CD4-positive, alpha-beta T cell treated with Interleukin-15 for 4 hours (primary cell): ENCODE data around the gene SARS1.

Source experiments
- DNase-seq: peaks from one replicate; pipeline ENCODE4 v3.0.0-alpha.2; 2020; ENCODE audit warnings: low spot score

SARS1 gene

DNA sequence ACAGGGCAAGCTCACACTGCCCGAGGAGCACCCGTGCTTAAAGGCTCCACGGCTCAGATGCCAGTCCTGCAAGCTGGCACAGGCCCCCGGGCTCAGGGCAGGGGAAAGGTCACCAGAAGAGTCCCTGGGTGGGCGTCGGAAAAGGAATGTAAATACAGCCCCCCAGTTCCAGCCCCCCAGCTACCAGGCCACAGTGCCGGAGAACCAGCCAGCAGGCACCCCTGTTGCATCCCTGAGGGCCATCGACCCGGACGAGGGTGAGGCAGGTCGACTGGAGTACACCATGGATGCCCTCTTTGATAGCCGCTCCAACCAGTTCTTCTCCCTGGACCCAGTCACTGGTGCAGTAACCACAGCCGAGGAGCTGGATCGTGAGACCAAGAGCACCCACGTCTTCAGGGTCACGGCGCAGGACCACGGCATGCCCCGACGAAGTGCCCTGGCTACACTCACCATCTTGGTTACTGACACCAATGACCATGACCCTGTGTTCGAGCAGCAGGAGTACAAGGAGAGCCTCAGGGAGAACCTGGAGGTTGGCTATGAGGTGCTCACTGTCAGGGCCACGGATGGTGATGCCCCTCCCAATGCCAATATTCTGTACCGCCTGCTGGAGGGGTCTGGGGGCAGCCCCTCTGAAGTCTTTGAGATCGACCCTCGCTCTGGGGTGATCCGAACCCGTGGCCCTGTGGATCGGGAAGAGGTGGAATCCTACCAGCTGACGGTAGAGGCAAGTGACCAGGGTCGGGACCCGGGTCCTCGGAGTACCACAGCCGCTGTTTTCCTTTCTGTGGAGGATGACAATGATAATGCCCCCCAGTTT lies 36.9 kb downstream of the SARS1 start:
- DNase-seq: no peak

GRCh38 chr1:109251277-109252166 lies 37.8 kb downstream of the SARS1 start:
- DNase-seq: no peak

- no peak for DNase-seq
These were observed 38.6 kb downstream of the SARS1 start for GRCh38 chr1:109252167-109252892.

DNA sequence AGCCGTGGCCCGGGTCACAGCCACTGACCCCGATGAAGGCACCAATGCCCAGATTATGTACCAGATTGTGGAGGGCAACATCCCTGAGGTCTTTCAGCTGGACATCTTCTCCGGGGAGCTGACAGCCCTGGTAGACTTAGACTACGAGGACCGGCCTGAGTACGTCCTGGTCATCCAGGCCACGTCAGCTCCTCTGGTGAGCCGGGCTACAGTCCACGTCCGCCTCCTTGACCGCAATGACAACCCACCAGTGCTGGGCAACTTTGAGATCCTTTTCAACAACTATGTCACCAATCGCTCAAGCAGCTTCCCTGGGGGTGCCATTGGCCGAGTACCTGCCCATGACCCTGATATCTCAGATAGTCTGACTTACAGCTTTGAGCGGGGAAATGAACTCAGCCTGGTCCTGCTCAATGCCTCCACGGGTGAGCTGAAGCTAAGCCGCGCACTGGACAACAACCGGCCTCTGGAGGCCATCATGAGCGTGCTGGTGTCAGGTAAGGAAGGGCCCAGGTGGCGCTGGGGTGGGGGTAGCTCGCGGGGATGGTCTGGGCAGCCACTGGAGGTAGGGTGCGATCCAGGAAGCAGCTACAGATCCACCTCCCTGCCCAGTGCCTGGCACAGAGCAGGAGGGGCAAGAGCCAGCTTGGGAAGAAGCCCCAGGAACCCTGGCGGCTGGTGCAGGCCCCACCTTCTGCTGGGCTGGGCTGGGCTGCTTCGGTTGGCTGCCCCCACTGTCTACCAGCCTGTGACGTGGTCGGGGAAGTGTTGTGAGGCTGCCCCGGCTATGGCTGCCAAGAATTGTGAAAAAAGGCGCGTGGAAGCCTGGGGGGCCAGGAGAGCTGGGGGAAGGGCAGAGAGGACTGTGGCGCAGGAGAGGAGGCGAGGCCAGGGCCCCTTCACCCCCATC lies 39.4 kb downstream of the SARS1 start:
- DNase-seq: no peak

- DNase-seq: no peak
These were observed 40.3 kb downstream of the SARS1 start for GRCh38 chr1:109253803-109254620.

DNA sequence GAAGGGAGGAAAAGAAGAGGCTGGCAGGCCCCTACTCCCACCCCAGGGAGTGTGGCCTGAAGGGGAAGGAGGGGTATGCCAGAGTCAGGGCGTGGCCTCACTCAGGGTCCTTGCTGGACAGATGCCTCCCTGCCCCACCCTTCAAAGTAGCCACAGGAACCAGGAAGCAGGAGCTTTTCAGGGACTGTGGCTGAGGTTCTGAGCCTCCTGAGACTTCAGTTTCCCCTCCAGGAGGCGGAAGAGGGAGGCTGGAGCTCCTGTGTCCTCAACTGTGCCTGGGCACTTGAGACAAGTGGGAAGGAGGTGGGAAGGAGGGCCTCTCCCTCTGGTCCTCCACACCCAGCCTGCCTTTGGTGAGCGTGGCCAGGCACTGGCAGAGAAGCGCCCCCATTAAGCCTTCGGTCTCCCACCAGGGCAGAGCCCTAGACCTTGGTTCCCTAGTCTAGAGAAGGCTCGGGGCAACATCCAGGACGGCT lies 40.9 kb downstream of the SARS1 start:
- DNase-seq: no peak

GRCh38 chr1:109255097-109255651 lies 41.5 kb downstream of the SARS1 start:
- DNase-seq: no peak

DNA sequence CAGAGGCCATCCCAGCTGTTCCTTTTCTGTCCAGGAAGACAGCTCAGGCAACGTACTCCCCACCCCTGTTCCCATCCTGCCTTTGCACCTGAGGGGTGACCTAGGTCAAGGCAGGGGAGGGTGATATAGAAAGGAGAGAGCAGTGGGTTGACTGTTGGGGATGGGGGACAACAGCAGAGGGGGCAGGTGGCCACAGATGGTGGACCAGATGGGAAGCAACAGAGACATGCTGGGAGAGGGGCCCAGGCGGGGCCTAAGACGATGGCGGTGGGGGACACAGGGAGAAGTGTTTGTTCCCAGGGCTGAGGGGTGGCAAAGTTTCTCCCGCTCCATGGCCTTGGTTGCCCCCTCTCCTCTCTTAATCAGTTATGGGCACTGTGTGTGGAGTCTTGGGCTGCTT lies 42.0 kb downstream of the SARS1 start:
- no peak for DNase-seq

DNA sequence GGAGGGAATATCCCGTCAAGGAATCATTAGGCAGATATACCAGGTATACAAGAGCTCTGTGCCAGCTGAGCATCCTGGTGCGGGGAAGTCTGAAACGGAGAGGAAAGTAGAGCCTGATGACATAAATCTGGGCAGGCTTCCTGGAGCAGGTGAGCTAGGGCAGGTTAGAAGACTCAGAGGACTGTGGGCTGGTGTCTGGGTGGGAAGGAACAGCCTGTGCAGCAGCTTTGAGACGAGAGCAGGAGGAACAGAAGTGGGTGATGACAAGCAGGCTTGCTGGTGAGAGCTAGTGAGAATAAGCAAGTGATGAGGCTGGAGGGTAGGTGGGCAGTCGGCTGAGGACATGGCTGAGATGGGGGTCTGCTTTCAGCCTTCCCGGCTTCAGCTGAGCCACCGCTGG lies 42.4 kb downstream of the SARS1 start:
- no peak for DNase-seq

- no peak for DNase-seq
These were observed 43.4 kb downstream of the SARS1 start for GRCh38 chr1:109256971-109257681.

- no peak for DNase-seq
These were observed 44.1 kb downstream of the SARS1 start for GRCh38 chr1:109257682-109258421.

DNA sequence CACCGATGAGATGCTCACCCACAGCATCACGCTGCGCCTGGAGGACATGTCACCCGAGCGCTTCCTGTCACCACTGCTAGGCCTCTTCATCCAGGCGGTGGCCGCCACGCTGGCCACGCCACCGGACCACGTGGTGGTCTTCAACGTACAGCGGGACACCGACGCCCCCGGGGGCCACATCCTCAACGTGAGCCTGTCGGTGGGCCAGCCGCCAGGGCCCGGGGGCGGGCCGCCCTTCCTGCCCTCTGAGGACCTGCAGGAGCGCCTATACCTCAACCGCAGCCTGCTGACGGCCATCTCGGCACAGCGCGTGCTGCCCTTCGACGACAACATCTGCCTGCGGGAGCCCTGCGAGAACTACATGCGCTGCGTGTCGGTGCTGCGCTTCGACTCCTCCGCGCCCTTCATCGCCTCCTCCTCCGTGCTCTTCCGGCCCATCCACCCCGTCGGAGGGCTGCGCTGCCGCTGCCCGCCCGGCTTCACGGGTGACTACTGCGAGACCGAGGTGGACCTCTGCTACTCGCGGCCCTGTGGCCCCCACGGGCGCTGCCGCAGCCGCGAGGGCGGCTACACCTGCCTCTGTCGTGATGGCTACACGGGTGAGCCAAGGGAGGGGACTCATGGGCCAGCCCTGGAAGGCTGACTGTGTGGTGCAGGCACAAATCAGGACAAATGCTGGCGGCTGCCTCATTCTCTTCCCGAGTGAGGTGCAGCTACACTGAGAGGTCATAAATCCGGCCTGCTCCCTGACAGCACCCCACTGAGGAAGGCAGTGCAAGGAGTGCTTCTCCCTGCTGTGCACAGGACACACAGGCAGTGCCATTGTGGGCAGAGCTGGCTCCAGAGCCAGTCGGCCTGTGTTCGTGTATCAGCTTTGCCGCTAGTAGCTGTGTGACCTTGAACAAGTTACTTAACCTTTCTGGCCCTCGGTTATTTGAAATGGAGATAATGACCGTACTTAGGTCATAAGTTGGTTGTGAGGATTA lies 45.1 kb downstream of the SARS1 start:
- no peak for DNase-seq

DNA sequence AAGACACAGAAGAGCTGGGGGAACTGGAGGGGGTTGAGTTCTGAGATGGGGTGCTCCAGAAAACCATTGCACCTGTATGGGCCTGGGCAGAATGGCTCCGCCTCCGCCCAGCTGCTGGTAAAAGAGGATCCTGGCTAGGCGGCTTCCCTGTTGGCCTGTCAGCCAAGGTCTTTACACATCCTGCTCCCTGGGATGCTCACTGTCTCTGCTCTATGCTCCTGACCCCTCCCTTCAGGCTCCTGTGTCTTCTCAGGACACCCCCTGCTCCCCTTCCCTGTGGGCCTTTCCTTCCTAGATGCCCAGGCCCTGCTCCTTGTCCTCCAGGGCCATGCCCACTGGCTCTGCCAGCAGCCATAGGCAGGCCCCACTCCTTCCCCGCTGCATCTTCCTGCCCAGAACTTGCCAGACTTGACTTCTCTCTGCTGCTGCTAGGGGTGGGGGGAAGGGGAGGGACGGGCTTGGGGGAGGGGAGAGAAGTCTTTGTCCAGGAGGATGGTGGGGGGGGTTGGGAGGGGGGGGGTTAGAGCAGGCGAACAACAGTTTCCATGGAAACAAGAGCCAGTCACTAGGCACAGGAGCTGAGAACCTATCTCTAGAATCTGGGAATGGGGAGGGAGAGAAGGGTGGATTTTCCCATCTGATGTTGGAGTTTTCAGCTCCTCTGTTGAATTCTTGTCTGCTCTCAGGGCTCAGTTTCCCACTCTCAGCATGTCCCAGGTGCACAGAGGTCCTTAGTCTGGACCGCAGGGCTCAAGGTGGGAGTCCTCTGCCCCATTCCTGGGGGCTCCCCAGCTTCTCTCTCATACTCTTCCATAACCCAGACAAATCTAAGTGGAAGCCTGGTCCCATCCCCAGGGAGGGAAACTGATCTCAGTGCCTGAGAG lies 46.2 kb downstream of the SARS1 start:
- no peak for DNase-seq

DNA sequence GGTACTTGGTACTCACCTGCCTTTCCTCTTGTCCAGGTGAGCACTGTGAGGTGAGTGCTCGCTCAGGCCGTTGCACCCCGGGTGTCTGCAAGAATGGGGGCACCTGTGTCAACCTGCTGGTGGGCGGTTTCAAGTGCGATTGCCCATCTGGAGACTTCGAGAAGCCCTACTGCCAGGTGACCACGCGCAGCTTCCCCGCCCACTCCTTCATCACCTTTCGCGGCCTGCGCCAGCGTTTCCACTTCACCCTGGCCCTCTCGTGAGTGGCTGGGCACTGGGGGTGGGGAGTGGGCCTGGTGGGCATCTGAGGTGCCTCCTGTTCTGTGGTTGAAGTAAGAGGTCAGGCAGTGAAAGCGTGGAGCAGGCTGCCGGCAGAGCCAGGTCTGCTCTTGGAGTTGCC lies 47.3 kb downstream of the SARS1 start:
- DNase-seq: no peak

DNA sequence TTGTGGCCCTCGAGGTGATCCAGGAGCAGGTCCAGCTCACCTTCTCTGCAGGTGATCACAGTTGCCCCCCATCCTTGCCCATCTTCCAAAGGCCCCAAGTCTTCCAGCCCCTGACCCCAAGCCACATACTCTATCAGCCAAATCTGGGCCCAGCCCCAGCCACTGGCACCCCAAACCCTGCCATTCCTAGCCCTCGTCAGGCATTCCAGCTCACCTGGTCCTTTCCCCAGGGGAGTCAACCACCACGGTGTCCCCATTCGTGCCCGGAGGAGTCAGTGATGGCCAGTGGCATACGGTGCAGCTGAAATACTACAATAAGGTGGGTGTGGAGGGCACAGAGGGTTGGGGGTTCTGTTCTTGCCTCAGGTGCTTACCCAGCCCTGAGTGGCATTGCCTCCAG lies 47.9 kb downstream of the SARS1 start:
- no peak for DNase-seq
